C4-2B (cell line): ENCODE results near the gene SRSF3.
A peak's percentile ranks its signal among the peaks of the same experiment; 100 is the strongest.

ENCODE experiments used
- H3K27ac ChIP-seq: fragments of 450-650 bp; 2 replicates; pipeline ENCODE4 v1.5.1; 2017
- CTCF ChIP-seq: fragments of 450-650 bp; conservative IDR thresholded peaks from 2 replicates; pipeline ENCODE4 v1.5.1; 2017; ENCODE audit warnings: mild to moderate bottlenecking
- ZFX ChIP-seq: fragments of 450-650 bp; IDR thresholded peaks from 2 replicates; pipeline ENCODE4 v1.6.1; 2017

Gene SRSF3

GRCh38 chr6:36593569-36594028, 563 bp upstream of the SRSF3 start:
- TF ChIP-seq ZFX (no peak), CTCF (no peak)

GRCh38 chr6:36594816-36595643, 868 bp downstream of the SRSF3 start:
- H3K27ac ChIP-seq: peak overlapping the region; percentile 87
- TF ChIP-seq ZFX (no peak), CTCF (no peak)

More at GRCh38 chr6:36593569-36594028, 563 bp upstream of the SRSF3 start:
- H3K27ac ChIP-seq: peak overlapping the region; percentile 87

GRCh38 chr6:36596356-36596755, 2.2 kb downstream of the SRSF3 start:
- TF ChIP-seq ZFX (no peak), CTCF (no peak)
- H3K27ac ChIP-seq: peak overlapping the region; percentile 59

- no peak overlapping the region for H3K27ac ChIP-seq
- TF ChIP-seq CTCF (no peak), ZFX (no peak)
Observed at GRCh38 chr6:36597775-36598174, 3.6 kb downstream of the SRSF3 start.

- H3K27ac ChIP-seq: no peak overlapping the region
- TF ChIP-seq ZFX (no peak), CTCF (no peak)
Observed at GRCh38 chr6:36598326-36598725, 4.2 kb downstream of the SRSF3 start.

- no peak for TF ChIP-seq ZFX
- no peak for TF ChIP-seq CTCF
- H3K27ac ChIP-seq: no peak overlapping the region
Observed at GRCh38 chr6:36598739-36599318, 4.7 kb downstream of the SRSF3 start.

GRCh38 chr6:36599791-36600209, 5.6 kb downstream of the SRSF3 start:
- TF ChIP-seq CTCF (no peak), ZFX (no peak)
- H3K27ac ChIP-seq: no peak overlapping the region
